Stimulated activated memory B cell treated with anti-CD40 and anti-IgM and Interleukin-4, amounts not matched to agents 10 μg/mL and 1 μg/mL and 100 μg/mL, for 72 hours (primary cell): ENCODE results near the gene ZNF646.

Source experiments
- ATAC-seq: fragments of 150-1000 bp; cut with Tn5 transposase; 2 replicates; pipeline ENCODE4 v1.10.0; 2021
- H3K27ac Mint-ChIP-seq: one replicate; pipeline ENCODE4 v1.8.0; 2022; ENCODE audit warnings: mild to moderate bottlenecking, mixed read lengths
- H3K27me3 Mint-ChIP-seq: one replicate; pipeline ENCODE4 v1.8.0; 2022; ENCODE audit warnings: mixed read lengths
- H3K36me3 Mint-ChIP-seq: one replicate; pipeline ENCODE4 v1.8.0; 2022; ENCODE audit warnings: mixed read lengths
- H3K4me1 Mint-ChIP-seq: one replicate; pipeline ENCODE4 v1.8.0; 2022; ENCODE audit warnings: mixed read lengths
- H3K4me3 Mint-ChIP-seq: one replicate; pipeline ENCODE4 v1.8.0; 2022; ENCODE audit warnings: mild to moderate bottlenecking, moderate library complexity, mixed read lengths
- H3K9me3 Mint-ChIP-seq: one replicate; pipeline ENCODE4 v1.8.0; 2022; ENCODE audit warnings: mixed read lengths

Gene ZNF646, protein sequence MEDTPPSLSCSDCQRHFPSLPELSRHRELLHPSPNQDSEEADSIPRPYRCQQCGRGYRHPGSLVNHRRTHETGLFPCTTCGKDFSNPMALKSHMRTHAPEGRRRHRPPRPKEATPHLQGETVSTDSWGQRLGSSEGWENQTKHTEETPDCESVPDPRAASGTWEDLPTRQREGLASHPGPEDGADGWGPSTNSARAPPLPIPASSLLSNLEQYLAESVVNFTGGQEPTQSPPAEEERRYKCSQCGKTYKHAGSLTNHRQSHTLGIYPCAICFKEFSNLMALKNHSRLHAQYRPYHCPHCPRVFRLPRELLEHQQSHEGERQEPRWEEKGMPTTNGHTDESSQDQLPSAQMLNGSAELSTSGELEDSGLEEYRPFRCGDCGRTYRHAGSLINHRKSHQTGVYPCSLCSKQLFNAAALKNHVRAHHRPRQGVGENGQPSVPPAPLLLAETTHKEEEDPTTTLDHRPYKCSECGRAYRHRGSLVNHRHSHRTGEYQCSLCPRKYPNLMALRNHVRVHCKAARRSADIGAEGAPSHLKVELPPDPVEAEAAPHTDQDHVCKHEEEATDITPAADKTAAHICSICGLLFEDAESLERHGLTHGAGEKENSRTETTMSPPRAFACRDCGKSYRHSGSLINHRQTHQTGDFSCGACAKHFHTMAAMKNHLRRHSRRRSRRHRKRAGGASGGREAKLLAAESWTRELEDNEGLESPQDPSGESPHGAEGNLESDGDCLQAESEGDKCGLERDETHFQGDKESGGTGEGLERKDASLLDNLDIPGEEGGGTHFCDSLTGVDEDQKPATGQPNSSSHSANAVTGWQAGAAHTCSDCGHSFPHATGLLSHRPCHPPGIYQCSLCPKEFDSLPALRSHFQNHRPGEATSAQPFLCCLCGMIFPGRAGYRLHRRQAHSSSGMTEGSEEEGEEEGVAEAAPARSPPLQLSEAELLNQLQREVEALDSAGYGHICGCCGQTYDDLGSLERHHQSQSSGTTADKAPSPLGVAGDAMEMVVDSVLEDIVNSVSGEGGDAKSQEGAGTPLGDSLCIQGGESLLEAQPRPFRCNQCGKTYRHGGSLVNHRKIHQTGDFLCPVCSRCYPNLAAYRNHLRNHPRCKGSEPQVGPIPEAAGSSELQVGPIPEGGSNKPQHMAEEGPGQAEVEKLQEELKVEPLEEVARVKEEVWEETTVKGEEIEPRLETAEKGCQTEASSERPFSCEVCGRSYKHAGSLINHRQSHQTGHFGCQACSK (N-terminal part only)

DNA sequence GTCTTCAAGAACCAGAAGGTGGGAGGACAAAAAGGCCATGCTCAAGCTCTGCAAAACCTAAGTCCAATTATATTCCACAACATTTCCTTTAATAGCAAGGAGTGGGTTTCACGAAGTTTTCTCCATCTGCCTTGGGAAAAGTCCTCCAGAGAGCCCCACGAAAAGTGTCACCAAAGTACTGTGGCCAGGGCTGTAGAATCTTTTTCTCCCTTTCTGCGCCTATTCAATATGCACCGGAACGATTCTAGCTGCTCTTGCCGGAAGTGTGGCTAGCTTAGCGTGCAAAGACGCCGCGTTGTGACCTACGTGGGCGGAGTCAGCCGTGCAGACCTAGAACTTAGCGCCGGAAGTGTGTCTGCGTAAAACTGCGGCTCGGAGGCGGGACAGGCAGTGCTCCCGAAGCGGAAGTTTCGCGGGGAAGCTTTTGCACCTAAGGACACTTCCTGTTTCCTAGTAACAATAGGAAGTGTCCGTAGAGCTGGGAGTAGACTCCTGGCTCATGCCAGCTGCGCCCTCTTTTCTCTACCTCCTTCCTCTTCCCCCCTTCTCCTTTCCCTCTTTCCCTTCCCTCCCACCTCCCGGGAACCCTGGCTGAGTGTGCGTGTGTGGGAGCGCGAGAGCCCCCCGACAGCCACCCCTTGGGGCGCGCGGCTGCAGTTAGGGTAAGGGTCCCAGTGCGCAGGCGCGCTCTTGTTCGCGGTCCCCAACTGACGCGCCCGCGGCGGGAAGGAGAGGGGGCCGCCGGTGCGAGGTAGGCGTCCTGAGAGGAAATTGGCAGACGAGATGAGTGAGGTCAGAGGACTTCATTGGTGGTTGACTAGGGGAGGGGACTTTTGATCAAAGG lies at the start of gene ZNF646, which contains the start of gene ZNF668:
TSS of gene ZNF646 (plus strand) at position 453 of the 844 bp plus-strand sequence. CDS start 1,903 bp downstream, outside the sequence.
TSS of gene ZNF668 (minus strand) at position 271 of the 844 bp plus-strand sequence. CDS start 9,781 bp downstream, outside the sequence.
- H3K27ac Mint-ChIP-seq, result peak within 1 kb of the TSS; percentile 90
- peak within 1 kb of the TSS; percentile 89 for H3K4me3 Mint-ChIP-seq
- peaks cover 33% of the 10 kb centered on the region for H3K36me3 Mint-ChIP-seq
- H3K4me1 Mint-ChIP-seq, result peaks cover 51% of the 10 kb centered on the region
- ATAC-seq, result peak; percentile 92
- no peaks in the 10 kb centered on the region for H3K9me3 Mint-ChIP-seq
- no peaks in the 10 kb centered on the region for H3K27me3 Mint-ChIP-seq

DNA sequence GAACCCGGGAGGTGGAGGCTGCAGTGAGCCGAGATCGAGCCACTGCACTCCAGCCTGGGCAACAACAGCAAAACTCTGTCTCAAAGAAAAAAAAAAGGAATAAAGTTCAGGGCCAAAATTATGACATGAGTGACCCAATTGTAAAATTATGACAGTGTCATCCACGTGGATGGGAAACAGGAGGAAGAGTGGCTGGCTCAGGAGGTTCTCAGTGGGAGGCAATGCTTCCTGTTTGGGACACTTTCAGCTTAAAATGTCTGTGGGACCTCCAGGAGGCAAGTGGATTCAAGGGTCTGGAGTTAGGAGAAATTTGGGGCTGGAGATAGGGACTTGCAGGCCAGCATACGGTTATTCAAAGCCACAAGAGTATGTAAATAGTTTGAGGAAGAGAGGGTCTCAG lies 48.9 kb upstream of the ZNF646 start:
- Mint-ChIP-seq H3K36me3 (no peaks in the 10 kb centered on the region), H3K9me3 (no peaks in the 10 kb centered on the region), H3K27ac (peak overlapping the region; percentile 30), H3K4me3 (no peak overlapping the region), H3K27me3 (no peaks in the 10 kb centered on the region), H3K4me1 (no peaks in the 10 kb centered on the region)
- no peak for ATAC-seq

DNA sequence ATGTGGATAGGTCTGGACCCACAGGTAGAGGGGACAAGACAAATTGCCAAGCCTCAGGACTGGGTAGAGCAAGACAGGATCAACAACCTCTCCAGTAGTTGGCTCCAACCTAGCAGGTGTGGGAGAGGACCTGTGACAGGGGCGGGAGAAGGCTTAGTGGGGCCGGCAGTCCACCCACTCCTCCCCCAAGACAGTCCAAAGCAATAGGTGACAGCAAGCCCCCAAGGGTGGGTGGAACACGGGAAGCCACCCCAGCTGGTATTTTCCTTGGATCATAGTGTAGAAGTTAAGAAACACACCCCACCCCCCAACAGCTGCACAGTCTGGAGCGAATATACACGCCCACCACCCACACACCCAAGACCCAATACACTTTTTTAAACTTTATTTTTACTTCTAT lies 45.0 kb upstream of the ZNF646 start:
- peak overlapping the region; percentile 51 for H3K27ac Mint-ChIP-seq
- no peaks in the 10 kb centered on the region for H3K27me3 Mint-ChIP-seq
- no peaks in the 10 kb centered on the region for H3K9me3 Mint-ChIP-seq
- H3K4me3 Mint-ChIP-seq, result no peak overlapping the region
- peaks cover 24% of the 10 kb centered on the region for H3K4me1 Mint-ChIP-seq
- no peak for ATAC-seq
- peaks cover 5% of the 10 kb centered on the region for H3K36me3 Mint-ChIP-seq

DNA sequence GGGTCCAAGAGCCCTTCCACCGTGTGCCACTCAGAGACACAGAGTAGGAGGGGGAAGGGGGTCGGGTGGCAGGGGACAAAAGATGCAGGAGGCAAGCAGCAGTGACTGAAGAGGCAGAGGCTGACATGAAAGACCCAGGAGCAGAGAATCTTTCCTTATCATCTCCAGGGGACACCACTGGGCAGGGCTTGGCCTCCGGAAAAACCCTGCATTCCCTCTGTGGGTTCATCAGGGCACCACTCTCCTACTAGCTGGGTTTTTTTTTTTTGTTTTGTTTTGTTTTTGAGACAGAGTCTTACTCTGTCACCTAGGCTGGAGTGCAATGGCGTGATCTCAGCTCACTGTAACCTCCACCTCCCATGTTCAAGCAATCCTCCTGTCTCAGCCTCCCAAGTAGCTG lies 42.9 kb upstream of the ZNF646 start:
- H3K27me3 Mint-ChIP-seq, result no peaks in the 10 kb centered on the region
- no peak for ATAC-seq
- H3K36me3 Mint-ChIP-seq, result peaks cover 16% of the 10 kb centered on the region
- no peak overlapping the region for H3K4me3 Mint-ChIP-seq
- H3K4me1 Mint-ChIP-seq, result peaks cover 41% of the 10 kb centered on the region
- H3K9me3 Mint-ChIP-seq, result no peaks in the 10 kb centered on the region
- H3K27ac Mint-ChIP-seq, result peak overlapping the region; percentile 96

- peak within 1 kb of the TSS; percentile 94 for H3K4me3 Mint-ChIP-seq
- peak within 1 kb of the TSS; percentile 96 for H3K27ac Mint-ChIP-seq
- ATAC-seq, result peak; percentile 88
- no peaks in the 10 kb centered on the region for H3K27me3 Mint-ChIP-seq
- peaks cover 48% of the 10 kb centered on the region for H3K4me1 Mint-ChIP-seq
- no peaks in the 10 kb centered on the region for H3K9me3 Mint-ChIP-seq
- H3K36me3 Mint-ChIP-seq, result peaks cover 23% of the 10 kb centered on the region
These were observed 41.2 kb upstream of the ZNF646 start, which contains the start of gene STX4 for GRCh38 chr16:31032736-31033708. STX4 (plus strand) TSS chr16:31033558; CDS start chr16:31033806, 248 bp downstream.

DNA sequence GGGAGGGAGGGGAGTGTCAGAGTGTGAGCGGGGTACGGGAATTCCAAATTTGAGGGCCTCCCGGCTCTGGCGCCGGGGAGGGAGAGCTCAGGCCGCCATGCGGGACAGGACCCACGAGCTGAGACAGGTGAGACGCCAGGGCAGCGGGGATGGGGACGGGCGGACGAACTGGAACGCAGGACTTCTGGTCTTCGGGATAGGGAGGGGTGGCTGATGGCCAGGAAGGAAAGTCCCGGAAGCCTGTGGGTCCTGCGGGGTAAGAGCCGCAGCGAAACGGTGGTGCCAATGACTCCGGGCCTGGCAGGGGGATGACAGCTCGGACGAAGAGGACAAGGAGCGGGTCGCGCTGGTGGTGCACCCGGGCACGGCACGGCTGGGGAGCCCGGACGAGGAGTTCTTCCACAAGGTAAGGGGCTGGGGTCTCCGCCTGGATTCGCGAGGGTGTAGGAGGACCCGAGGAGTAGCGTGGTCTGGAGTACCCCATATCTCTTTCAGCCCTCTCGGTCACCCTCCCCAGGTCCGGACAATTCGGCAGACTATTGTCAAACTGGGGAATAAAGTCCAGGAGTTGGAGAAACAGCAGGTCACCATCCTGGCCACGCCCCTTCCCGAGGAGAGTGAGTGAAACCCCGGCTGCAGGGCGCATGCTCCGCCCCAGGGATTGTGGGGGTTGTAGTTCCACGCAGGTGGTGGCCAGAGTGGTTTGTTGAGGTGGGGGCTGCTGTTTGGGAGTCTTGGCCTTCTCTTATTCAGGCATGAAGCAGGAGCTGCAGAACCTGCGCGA lies 40.3 kb upstream of the ZNF646 start:
- H3K9me3 Mint-ChIP-seq, result no peaks in the 10 kb centered on the region
- H3K4me1 Mint-ChIP-seq, result peaks cover 51% of the 10 kb centered on the region
- peaks cover 28% of the 10 kb centered on the region for H3K36me3 Mint-ChIP-seq
- no peaks in the 10 kb centered on the region for H3K27me3 Mint-ChIP-seq
- H3K4me3 Mint-ChIP-seq, result peak overlapping the region; percentile 94
- peak overlapping the region; percentile 96 for H3K27ac Mint-ChIP-seq
- ATAC-seq, result peak; percentile 64

- ATAC-seq, result no peak
- Mint-ChIP-seq H3K27me3 (no peaks in the 10 kb centered on the region), H3K27ac (no peak overlapping the region), H3K4me3 (no peak overlapping the region), H3K9me3 (no peaks in the 10 kb centered on the region), H3K36me3 (peaks cover 45% of the 10 kb centered on the region), H3K4me1 (peaks cover 48% of the 10 kb centered on the region)
These were observed 37.5 kb upstream of the ZNF646 start for GRCh38 chr16:31036691-31037090.

GRCh38 chr16:31038993-31039392 lies 35.2 kb upstream of the ZNF646 start:
- Mint-ChIP-seq H3K27ac (no peak overlapping the region), H3K4me1 (peaks cover 32% of the 10 kb centered on the region), H3K9me3 (no peaks in the 10 kb centered on the region), H3K27me3 (no peaks in the 10 kb centered on the region), H3K36me3 (peaks cover 40% of the 10 kb centered on the region), H3K4me3 (no peak overlapping the region)
- no peak for ATAC-seq

DNA sequence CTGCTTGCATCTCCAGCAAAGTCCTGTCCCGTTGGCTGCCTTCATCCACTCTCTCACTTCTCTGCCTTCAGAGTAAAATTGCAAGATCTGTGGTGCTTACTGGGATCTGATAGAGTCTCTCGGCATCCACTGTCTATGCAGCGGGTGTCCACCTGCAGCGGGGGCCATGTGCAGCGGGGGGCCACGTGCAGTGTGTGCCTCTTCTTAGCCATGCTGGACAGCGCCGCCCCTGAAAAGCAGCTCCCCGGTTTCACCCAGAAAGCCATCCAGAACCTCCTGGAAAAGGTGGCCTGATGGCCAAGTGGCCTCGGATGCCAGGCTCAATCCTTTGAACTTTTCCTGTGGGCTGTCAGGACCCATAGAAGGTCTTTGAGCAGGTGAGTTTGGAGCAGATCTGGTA lies 31.4 kb upstream of the ZNF646 start:
- Mint-ChIP-seq H3K4me3 (no peak overlapping the region), H3K27ac (no peak overlapping the region), H3K9me3 (no peaks in the 10 kb centered on the region), H3K36me3 (peaks cover 22% of the 10 kb centered on the region), H3K4me1 (peaks cover 5% of the 10 kb centered on the region), H3K27me3 (no peaks in the 10 kb centered on the region)
- no peak for ATAC-seq

DNA sequence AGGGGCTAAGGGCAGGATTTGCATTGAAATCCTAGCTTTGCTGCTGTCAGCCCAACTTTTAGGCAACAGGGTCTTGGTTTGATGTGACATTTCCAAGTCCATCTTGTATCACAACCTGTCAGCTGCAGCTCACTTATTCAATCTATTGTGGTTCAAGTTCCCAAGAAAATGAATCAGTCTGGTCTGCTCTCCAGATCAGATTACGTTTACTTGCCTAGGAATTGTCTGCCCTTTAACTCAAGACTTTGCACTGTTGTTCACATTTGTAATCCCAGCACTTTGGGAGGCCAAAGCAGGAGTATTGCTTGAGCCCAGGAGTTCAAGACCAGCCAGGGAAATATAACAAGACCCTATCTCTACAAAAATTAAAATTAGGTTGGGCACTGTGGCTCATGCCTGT lies 30.9 kb upstream of the ZNF646 start:
- H3K27ac Mint-ChIP-seq, result no peak overlapping the region
- no peak overlapping the region for H3K4me3 Mint-ChIP-seq
- no peak for ATAC-seq
- peaks cover 5% of the 10 kb centered on the region for H3K4me1 Mint-ChIP-seq
- H3K9me3 Mint-ChIP-seq, result no peaks in the 10 kb centered on the region
- no peaks in the 10 kb centered on the region for H3K27me3 Mint-ChIP-seq
- H3K36me3 Mint-ChIP-seq, result peaks cover 22% of the 10 kb centered on the region

GRCh38 chr16:31043898-31044481 lies 30.2 kb upstream of the ZNF646 start:
- ATAC-seq, result no peak
- H3K4me3 Mint-ChIP-seq, result no peak overlapping the region
- no peaks in the 10 kb centered on the region for H3K27me3 Mint-ChIP-seq
- H3K36me3 Mint-ChIP-seq, result peaks cover 16% of the 10 kb centered on the region
- peaks cover under 1% of the 10 kb centered on the region for H3K4me1 Mint-ChIP-seq
- no peaks in the 10 kb centered on the region for H3K9me3 Mint-ChIP-seq
- no peak overlapping the region for H3K27ac Mint-ChIP-seq

DNA sequence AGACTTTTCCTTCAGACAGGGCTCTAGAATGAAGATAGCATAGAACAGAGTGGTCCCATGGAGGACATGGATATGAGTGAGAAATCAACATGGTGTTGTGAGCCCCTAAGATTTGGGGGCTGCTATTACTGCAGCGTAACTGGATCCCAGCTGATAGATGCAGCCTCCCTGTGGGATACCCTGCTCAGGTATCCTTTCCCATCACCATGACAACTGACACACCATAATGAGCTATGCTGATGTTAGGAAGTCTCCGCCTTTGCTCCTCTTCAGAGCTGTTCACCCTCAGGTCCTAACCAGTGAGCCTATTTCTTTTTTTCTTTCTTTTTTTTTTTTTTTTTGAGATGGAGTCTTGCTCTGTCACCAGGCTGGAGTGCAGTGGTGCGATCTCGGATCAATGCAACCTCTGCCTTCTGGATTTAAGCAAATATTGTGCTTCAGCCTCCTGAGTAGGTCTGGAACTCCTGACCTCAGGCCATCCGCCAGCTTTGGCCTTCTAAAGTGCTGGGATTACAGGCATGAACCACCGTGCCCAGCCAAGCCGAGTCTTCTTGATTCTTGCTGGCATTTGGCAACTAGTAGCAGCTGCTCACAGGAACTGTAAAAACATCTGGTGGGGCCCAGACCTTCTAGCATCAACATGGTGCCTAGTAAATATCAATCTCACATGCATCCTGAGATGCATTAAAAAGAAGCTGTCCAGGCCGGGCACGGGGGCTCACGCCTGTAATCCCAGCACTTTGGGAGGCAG lies 23.8 kb upstream of the ZNF646 start:
- Mint-ChIP-seq H3K27me3 (no peaks in the 10 kb centered on the region), H3K27ac (no peak overlapping the region), H3K4me3 (no peak overlapping the region), H3K9me3 (no peaks in the 10 kb centered on the region), H3K36me3 (peaks cover under 1% of the 10 kb centered on the region), H3K4me1 (no peaks in the 10 kb centered on the region)
- no peak for ATAC-seq
